Type B pancreatic cell (in vitro differentiated cells): ENCODE data around the gene HIF3A. TPM values are rescaled to one million over a fixed set of nuclear protein-coding genes. Genes with fewer than 3 reads are reported as not detected.
A peak's percentile ranks its signal among the peaks of the same experiment; 100 is the strongest.

Experiments used
- DNase-seq: peaks from one replicate; pipeline ENCODE4 v3.0.0; 2021; ENCODE audit warnings: mixed read lengths; ENCODE audit not compliant: unreplicated experiment; ENCODE audit errors: extremely low spot score
- H3K27ac Mint-ChIP-seq: 2 replicates; pipeline ENCODE4 v1.8.0; 2021; ENCODE audit warnings: mild to moderate bottlenecking, mixed read lengths
- H3K27me3 Mint-ChIP-seq: 2 replicates; pipeline ENCODE4 v1.8.0; 2021; ENCODE audit warnings: mixed read lengths
- H3K36me3 Mint-ChIP-seq: 2 replicates; pipeline ENCODE4 v1.8.0; 2021; ENCODE audit warnings: mixed read lengths
- H3K4me1 Mint-ChIP-seq: one replicate; pipeline ENCODE4 v1.8.0; 2021; ENCODE audit warnings: mixed read lengths; ENCODE audit not compliant: unreplicated experiment
- H3K4me3 Mint-ChIP-seq: 2 replicates; pipeline ENCODE4 v1.8.0; 2021; ENCODE audit warnings: mild to moderate bottlenecking, mixed read lengths
- H3K9me3 Mint-ChIP-seq: 2 replicates; pipeline ENCODE4 v1.8.0; 2021; ENCODE audit warnings: mixed read lengths
- total RNA-seq: library from RNA; stranded (reverse); gene quantifications from 2 replicates; pipeline ENCODE4 v1.2.1, GENCODE V29; 2021; ENCODE audit warnings: low replicate concordance
- TF ChIP-seq, protein P1 (sequence below): fragments of 200-600 bp; sonication (generic); conservative IDR thresholded peaks from 2 replicates; pipeline ENCODE4 v1.5.0; 2021; ENCODE audit warnings: antibody characterized with exemption, mild to moderate bottlenecking

The HIF3A gene
- total RNA-seq, 1 donor from 2014 or later, result 62.4 TPM

DNA sequence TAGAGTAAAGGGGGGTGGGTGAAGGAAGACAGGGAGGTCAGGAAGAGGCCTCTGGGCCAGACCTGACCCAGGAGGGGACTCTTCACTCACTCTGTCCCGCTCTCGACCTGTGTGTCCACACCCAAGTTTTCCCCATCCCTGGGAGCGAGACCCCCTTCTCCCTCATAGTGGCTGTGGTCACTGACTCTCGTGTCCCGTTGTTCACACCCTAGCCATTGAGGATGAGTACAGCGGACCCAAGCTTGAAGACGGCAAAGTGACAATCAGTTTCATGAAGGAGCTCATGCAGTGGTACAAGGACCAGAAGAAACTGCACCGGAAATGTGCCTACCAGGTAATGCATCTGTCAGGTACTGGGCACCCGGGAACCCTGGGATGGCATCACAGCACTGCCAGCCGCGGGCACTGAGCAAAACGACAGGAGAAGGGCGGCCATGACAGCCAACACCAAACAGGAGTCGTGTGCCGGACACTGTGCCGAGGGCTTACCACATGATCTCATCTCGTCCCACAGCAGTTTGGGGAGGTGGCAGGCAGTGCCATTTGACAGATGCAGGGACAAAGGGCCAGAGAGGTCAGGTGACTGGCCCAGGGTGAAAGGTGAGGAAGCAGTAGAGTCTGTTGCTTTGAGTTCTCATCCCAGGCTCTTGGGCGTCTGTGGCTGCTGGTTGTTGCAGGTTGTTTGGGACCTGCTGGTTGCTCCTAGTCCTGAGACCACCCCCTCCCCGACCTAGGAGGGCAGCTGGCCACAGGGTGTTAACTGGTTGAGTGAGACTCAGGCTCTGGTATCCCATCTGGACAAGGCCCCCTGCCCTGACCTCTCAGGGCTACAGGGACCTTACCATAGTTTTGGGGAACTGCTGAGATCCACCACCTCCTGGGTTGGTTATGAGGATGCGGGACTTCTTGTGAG, 79.7 kb downstream of the HIF3A start:
- TF ChIP-seq, protein P1, sequence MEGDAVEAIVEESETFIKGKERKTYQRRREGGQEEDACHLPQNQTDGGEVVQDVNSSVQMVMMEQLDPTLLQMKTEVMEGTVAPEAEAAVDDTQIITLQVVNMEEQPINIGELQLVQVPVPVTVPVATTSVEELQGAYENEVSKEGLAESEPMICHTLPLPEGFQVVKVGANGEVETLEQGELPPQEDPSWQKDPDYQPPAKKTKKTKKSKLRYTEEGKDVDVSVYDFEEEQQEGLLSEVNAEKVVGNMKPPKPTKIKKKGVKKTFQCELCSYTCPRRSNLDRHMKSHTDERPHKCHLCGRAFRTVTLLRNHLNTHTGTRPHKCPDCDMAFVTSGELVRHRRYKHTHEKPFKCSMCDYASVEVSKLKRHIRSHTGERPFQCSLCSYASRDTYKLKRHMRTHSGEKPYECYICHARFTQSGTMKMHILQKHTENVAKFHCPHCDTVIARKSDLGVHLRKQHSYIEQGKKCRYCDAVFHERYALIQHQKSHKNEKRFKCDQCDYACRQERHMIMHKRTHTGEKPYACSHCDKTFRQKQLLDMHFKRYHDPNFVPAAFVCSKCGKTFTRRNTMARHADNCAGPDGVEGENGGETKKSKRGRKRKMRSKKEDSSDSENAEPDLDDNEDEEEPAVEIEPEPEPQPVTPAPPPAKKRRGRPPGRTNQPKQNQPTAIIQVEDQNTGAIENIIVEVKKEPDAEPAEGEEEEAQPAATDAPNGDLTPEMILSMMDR, result no peak
- Mint-ChIP-seq H3K4me3 (no peak overlapping the region), H3K27ac (no peak overlapping the region), H3K4me1 (peaks cover 10% of the 10 kb centered on the region), H3K36me3 (peaks cover 34% of the 10 kb centered on the region), H3K27me3 (no peaks in the 10 kb centered on the region), H3K9me3 (no peaks in the 10 kb centered on the region)
- no peak for DNase-seq

DNA sequence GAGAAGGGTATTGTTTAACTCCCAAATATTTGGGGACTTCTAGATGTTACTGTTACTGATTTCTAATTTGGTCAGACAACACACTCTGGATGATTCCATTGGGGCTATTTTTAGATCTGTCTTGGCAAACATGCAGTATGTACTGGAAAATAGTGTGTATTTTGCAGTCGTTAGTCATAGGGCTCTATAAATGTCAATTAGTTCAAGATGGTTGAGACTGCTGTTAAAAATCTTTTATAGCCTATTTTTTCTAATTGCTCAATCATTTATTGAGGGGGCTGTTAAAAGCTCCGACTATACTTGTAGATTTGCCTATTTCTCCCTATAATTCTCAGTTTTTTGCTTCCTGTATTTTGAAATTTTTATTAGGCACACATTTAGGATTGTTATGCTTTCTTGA, 81.4 kb downstream of the HIF3A start:
- Mint-ChIP-seq H3K27ac (no peak overlapping the region), H3K4me1 (no peaks in the 10 kb centered on the region), H3K4me3 (no peak overlapping the region), H3K9me3 (no peaks in the 10 kb centered on the region), H3K36me3 (peaks cover 45% of the 10 kb centered on the region), H3K27me3 (no peaks in the 10 kb centered on the region)
- DNase-seq, result no peak
- TF ChIP-seq, protein P1, result no peak

DNA sequence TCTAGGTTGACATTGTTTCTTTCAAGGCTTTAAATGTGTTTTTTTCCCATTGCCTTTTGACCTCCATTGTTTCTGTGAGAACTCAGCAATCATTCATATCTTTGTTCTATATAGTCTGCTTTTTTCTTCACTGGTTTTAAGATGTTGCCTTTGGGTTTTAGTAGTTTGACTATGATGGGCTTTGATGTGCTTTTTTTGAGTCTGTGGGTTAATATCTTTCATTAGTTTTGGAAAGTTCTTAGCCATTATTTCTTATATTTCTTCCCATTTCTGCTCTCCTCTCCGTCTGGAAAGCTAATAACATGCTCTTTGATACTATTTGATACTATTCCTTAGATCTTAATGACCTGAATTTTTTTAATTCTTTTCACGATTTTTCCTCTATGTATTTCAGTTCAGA, 83.8 kb downstream of the HIF3A start:
- TF ChIP-seq, protein P1, result no peak
- peaks cover 52% of the 10 kb centered on the region for H3K36me3 Mint-ChIP-seq
- H3K4me1 Mint-ChIP-seq, result no peaks in the 10 kb centered on the region
- DNase-seq, result no peak
- no peaks in the 10 kb centered on the region for H3K27me3 Mint-ChIP-seq
- H3K4me3 Mint-ChIP-seq, result no peak overlapping the region
- H3K27ac Mint-ChIP-seq, result no peak overlapping the region
- no peaks in the 10 kb centered on the region for H3K9me3 Mint-ChIP-seq

DNA sequence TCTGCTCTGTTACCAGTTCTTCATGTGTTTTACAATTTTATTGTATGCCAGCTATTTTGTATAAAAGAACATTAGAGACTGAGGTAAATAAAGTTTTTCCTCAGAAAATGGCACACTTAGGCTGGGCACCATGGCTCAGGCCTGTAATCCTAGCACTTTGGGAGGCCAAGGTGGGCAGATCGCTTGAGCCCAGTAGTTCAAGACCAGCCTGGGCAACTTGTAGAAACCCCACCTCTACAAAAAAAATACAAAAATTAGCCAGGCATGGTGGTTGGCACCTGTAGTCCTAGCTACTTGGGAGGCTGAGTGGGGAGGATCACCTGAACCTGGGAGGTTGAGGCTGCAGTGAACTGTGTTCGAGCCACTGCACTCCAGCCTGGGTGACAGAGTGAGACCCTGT, 84.5 kb downstream of the HIF3A start:
- Mint-ChIP-seq H3K9me3 (no peaks in the 10 kb centered on the region), H3K27ac (no peak overlapping the region), H3K4me3 (no peak overlapping the region), H3K4me1 (no peaks in the 10 kb centered on the region), H3K36me3 (peaks cover 49% of the 10 kb centered on the region), H3K27me3 (no peaks in the 10 kb centered on the region)
- DNase-seq, result no peak
- TF ChIP-seq, protein P1, result no peak

DNA sequence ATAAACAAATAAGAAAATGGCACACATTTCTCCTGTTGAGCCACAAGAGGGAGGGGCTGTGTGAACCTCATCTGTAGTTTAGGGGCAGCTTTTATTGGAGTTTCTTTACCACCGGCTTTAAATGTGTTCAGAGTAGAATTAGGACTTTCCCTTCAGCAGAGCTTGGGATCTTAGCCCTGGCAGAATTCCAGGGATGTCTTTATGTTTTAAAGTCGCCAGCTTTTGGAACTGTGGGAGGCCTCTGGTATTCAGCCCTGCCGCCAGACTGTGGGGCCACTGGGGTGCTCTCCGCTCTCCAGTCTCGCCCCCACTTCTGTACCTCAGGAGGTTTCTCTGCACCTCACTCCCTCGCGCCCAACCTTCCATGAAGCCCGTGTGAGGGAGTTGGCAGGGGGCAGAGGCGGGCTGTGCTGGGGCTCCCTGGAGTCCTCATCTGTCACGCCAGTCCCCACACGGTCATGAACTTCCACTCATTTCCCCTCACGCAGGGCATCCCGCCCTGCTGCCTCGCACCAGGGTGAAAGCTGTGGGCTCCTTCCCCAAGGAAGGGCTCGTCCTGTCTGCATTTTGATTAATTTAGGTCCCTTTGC, 85.0 kb downstream of the HIF3A start:
- no peaks in the 10 kb centered on the region for H3K4me1 Mint-ChIP-seq
- H3K27ac Mint-ChIP-seq, result no peak overlapping the region
- DNase-seq, result peak; percentile 53
- no peaks in the 10 kb centered on the region for H3K27me3 Mint-ChIP-seq
- no peaks in the 10 kb centered on the region for H3K9me3 Mint-ChIP-seq
- H3K36me3 Mint-ChIP-seq, result peaks cover 49% of the 10 kb centered on the region
- TF ChIP-seq, protein P1, result no peak
- no peak overlapping the region for H3K4me3 Mint-ChIP-seq
